Non-pigmented ciliary epithelial cell (primary cell): ENCODE data around the gene CHERP.
"Not testable (repeated sequence)": the region's sequence is repeated elsewhere in the genome, so short reads cannot be mapped to it uniquely, and the experiment has no call there.

Source experiments
- DNase-seq: peaks from one replicate; pipeline ENCODE4 v3.0.0-alpha.2; 2010; ENCODE audit warnings: low read depth

Gene CHERP

DNA sequence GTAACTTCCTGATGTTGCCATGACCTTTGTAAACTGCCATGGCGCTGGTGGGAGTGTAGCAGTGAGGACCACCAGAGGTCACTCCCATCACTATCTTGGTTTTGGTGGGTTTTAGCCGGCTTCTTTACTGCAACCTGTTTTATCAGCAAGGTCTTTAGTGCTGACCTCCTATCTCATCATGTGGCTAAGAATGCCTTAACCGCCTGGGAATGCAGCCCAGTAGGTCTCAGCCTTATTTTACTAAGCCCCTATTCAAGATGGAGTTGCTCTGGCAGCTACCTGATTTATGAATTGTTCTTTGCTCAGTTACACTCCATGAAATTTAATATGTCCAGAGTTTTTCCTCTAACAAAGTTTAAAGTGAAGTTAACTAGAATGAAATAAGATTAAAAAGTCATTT, 65.8 kb downstream of the CHERP start:
- DNase-seq, result no peak

DNA sequence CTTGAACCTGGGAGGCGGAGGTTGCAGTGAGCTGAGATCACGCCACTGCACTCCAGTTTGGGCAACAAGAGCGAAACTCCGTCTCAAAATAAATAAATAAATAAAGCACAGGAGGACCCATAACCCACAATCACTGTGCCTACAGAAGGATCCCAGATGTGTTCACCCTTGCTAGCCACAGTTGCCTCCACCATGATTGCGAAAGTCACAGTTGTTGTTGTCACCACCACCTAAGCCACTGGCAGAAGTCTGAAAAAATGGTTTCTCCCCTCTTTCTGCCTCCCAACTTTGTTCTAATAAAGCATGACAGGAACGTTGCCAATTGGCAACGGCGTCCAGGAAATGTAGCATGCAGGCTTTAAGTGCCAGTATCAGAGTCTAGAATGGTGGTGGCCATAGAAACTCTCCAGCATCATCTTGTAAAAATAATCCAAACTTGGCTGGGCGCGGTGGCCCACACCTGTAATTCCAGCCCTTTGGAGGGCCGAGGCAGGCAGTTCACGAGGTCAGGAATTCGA, 68.3 kb downstream of the CHERP start:
- DNase-seq, result no peak

DNA sequence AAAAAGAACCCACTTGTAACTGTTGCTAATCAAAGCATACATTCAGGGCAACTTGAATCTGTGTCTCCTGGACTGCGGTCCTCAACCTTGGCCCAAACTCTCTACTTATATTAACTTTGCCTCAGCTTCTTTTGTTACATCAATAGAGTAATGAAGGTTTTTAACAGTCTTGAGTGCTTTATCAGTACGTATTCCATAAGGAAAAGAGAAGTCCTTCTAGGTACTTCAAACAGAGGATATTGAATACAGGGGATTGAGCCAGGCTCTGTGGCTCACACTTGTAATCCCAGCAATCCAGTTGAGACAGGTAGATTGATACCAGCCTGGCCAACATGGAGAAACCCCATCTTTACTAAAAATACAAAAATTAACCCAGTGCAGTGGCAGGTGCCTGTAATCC, 69.2 kb downstream of the CHERP start:
- DNase-seq, result no peak

DNA sequence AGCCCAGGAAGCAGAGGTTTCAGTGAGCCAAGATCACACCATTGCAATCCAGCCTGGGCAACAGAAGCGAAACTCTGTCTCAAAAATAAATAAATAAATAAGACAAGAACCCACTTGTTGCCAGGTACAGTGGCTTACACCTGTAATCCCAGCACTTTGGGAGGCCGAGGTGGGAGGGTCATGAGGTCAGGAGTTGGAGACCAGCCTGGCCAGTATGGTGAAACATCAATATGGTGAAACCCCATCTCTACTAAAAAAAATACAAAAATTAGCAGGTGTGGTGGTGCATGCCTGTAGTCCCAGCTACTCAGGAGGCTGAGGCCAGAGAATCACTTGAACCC, 69.7 kb downstream of the CHERP start:
- DNase-seq, result not testable (repeated sequence)

DNA sequence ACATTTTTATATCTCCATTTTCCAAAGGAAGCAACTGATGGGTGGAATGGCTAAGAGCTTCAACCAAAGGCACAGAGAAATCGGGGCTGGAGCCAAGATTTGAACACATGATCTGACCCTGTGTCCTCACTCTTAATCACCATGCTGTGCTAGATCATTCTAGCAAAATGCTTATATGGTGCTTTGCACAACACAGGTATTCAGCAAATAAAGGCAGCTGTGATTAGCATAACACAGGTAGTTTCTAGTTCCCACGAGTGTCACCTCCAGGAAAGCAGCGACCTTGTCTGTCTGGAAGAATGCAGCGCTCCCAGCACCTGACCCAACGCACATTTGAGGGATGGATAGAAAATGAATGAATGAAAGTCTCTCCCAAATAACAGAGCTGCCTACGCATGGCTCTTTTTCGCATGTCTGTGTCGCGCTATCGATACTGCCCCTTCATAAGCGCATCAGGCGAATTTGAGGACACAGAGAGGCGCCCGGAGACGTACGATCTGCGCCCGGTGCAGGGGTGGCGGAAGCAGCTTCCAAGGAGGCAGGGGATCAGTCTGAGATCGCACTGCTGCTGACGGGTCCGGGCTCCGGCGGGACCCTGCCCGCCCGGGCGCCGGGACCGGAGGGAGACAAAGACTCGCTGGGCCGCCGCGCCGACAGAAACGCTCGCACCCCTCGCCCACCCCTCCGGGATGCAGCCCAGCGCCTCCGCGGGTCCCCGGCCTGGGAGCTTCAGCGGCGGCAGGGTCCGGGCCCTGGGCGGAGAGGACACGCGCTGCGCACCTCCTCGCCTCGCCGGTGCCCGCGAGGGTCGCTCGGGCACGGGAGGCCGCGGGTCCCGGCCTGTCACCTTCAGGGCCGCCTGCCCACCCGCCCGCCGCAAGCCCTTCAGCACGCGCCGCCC, 71.1 kb downstream of the CHERP start:
- DNase-seq, result no peak

DNA sequence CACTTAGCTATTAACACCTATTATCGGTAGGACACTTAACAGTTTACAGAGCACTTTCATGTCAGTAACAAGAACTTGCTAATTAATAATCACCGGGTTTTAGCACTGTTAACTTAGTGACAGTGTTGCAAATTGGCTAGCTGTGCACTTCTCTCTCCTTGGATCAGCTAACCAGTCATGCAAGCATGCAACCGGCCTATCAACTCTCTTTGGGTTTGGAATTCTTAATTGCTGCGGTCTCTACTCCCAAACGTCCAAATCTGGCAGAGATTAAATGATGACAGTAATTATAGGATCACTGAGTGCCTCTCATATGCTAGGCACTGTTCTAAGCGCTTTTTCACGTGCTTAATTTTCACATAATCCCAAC, 71.7 kb downstream of the CHERP start:
- no peak for DNase-seq
